22Rv1 (cell line): ENCODE results near the gene DENND4A.

ENCODE experiments used
- ZFX ChIP-seq: fragments of 450-650 bp; IDR thresholded peaks from 2 replicates; pipeline ENCODE4 v1.6.1; 2017; ENCODE audit warnings: antibody characterized with exemption, borderline replicate concordance
- TF ChIP-seq, protein P1 (sequence below): fragments of 450-650 bp; IDR thresholded peaks from 2 replicates; pipeline ENCODE4 v1.5.1; 2017; ENCODE audit warnings: mild to moderate bottlenecking

DNA sequence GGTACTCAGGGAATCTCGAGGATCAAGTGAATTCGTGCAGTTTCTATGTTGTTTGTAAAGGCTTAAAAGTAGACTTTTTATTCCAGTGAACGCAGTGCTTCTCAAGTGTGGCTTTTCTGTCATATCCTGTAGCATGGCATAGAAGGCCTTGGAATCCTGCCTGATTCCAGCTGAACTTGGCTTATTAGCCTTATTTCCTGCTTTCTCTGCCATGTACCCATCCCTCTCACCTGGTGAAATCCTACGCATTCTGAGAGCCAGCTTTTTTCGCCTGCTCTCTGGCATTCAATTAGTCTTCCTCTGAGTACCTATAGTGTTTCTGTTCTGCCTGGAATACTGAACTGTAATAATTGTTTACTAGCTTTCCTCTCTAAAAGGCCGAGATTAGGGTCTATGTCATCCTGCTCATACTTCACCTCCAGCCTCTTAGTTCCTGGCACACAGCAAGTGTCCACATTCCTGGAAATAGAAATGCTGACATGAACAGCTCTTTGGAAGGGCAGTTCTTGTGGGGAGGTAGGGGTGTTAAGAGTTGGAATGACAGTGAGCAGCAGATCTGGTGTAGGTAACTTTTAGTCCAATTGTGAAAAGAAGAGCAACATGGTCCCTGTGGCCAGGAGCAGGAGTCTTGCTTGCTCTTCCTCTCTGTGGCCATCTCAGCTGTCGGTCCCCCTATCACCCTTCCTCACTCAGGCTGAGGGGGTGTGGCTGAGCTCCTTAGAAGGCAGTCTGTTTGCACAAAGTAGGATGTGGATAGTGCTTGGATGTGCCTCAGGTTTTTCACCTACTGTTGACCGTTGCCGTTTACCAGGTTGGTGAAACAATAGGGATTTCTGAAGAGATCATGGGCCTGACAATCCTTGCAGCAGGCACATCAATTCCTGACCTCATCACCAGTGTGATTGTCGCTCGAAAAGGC is 140.0 kb downstream of the DENND4A start:
- TF ChIP-seq, protein P1, sequence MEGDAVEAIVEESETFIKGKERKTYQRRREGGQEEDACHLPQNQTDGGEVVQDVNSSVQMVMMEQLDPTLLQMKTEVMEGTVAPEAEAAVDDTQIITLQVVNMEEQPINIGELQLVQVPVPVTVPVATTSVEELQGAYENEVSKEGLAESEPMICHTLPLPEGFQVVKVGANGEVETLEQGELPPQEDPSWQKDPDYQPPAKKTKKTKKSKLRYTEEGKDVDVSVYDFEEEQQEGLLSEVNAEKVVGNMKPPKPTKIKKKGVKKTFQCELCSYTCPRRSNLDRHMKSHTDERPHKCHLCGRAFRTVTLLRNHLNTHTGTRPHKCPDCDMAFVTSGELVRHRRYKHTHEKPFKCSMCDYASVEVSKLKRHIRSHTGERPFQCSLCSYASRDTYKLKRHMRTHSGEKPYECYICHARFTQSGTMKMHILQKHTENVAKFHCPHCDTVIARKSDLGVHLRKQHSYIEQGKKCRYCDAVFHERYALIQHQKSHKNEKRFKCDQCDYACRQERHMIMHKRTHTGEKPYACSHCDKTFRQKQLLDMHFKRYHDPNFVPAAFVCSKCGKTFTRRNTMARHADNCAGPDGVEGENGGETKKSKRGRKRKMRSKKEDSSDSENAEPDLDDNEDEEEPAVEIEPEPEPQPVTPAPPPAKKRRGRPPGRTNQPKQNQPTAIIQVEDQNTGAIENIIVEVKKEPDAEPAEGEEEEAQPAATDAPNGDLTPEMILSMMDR = no peak
- no peak for TF ChIP-seq ZFX
